GM18511 (cell line): ENCODE measurements around the gene TEC.
A peak's percentile ranks its signal among the peaks of the same experiment; 100 is the strongest.
"Not testable (repeated sequence)": the region's sequence is repeated elsewhere in the genome, so short reads cannot be mapped to it uniquely, and the experiment has no call there.

Experiments used
- ATAC-seq: cut with Tn5 transposase; IDR thresholded peaks from one replicate; pipeline ENCODE4 v1.9.1; 2021; ENCODE audit warnings: mild to moderate bottlenecking, moderate library complexity; ENCODE audit not compliant: unreplicated experiment

Gene TEC

DNA sequence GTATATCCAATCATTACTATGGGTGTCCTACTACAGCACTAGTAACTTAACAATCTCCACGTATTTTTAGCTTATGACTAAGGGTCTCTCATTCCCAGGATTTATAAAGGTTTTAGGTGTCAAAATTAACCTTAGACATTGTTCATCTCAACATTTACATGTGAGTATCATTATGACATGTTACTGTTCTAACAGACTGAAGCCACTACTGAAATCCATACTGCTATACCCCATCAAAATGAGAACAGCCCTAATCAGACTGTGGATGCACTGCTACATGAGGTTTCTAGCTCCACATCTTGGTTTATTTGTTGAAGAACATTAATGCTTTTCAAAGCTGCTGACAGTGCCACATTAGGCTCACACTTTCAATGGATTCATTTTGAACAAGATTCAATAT, 100.0 kb downstream of the TEC start:
- no peak for ATAC-seq

DNA sequence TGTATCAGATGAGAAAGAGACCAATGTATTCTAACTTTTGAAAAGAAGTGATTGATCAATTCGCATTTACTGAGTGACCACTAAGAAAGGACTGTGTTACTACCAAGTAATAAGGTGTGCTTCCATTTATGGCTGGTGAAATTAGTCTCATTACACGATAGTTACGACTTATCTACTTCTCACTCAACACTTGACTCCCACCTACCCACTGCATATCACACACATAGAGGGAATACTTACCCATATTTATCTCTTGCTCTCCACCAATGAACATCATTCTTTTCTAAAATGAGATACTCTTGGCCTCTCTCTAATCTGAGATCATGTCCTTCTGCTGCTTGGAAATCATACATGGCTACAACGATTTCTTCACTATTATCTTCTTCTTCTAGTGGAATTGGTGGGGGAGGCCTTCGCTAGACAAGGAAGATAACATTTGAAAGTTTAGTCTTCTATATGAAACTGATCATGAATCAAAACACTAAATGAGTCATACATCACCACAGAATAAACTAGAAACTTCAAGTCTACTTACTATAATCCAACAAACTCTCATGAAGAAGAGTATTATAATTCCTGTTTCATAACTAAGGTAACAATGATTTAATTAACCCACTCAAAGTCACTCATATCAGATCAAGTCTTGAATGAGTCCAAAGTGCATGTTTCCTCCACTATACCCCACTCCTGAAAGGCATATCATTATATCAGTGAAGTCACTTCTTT, 101.9 kb downstream of the TEC start:
- ATAC-seq = peak; percentile 63

DNA sequence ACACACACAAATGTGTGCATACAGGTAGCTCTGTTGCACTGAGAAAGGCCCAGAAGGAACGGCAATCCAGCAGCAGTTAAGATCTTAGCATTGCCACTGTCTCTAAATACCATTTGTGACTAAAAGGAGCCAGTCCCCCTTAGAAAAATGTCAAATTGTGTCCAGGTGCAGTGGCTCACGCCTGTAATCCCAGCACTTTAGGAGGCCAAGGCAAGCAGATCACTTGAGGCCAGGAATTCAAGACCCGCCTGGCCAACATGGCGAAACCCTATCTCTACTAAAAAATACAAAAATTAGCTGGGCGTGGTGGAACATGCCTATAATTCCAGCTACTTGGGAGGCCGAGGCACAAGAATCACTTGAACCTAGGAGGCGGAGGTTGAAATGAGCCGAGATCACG, 105.1 kb downstream of the TEC start:
- not testable (repeated sequence) for ATAC-seq

DNA sequence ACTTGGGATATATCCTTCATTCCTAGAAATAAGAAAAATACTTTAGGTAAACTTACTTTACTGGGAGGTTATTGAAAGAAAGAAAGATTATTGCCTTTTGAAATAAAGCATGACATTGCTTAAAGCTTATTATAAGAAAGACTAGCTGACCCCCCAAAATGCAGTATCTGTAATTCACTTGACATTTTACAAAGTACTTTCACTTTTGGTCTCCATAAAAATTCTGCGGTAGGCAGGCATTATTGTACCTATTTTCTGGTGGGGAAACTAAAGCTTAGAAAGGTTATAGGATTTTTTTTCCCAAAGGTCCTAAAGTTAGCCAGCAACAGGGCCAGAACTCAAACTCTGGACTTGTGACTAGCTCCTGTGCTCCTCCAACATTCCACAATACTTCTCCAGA, 105.9 kb downstream of the TEC start:
- no peak for ATAC-seq

DNA sequence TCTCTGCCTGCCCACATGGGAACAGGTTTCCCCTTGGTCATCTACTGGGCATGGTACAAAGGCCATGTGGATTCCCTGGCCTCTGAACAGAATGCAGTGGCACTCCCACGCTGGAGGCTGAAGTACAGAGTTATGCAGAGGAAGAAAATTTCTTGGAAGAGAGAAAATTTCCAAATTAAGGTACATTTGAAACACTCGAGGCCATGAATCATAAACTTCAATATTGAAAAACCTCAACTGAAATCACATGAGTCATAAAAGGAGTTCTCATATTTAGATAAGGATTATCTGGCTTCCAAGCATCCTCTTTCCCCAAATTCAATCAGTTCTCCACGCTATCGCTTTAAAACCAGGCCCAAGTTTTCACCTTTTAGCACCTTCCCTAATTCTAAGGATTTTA, 107.5 kb downstream of the TEC start:
- no peak for ATAC-seq

DNA sequence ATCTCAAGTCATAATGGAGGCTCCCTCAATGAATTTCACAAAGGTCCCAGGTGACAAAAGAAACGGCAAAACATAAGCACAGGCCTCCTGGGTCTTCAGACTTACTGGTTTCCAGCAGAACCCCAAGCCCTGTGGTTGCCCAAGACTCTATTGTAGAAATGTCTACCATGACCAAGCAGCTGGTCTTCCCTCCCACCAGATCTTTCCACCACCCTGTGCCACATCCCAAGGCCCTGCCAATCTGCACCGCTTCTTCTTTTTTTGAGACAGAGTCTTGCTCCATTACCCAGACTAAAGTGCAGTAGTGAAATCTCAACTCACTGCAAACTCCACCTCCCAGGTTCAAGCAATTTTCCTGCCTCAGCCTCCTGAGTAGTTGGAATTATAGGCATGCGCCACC, 112.4 kb downstream of the TEC start:
- ATAC-seq = no peak

DNA sequence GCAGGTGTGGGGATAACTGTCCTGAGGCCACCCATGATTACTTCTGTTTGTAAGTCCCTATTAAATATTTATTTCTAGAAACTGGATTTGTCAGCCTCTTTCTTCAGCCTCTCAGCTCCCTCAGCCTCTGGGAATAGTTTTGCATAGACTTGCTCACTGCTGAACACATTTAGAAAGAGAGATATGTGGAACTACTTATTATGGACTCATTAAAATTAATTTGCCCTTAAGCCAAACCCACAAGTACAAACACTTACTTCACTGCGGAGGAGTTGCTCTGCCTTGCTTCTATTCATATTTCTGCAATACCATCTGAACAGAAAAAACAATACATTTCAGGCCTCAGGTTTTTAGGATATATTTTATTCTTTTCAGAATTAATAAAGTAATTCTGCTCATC, 113.2 kb downstream of the TEC start:
- no peak for ATAC-seq

DNA sequence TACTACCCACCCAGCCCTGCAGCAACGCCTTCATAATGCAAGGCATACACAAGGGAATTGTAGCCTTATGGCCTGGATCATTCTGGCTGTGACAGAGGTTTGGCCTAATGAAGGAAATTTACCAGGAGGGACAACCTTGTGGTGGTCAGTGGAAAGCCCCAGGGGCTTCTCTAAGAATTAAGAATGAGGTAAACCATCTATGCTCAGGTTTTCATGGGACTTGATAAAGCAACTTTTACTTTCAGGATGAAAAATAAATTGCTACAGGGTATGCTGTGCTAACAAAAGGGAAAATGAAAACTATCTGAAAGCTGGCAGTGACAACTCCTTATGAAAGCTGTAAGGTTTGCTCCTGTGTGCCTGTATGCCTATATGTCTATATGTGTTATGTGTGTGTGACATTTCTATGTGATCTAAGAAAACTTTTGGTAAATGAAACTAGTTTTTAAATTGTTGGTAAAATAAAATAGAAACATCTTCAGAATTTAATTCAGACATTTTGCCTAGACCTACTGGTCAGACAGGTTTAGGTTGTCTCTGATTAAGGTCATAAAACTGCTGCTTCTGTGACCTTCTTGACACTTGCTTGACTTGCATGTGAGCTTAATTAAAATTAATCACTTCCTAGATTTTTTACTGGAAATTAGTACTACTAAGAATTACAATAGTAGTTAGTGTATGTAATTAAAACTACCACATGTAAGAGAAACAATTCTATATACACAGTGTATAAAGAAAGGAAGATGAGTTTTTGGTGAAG, 115.7 kb downstream of the TEC start:
- ATAC-seq = no peak

DNA sequence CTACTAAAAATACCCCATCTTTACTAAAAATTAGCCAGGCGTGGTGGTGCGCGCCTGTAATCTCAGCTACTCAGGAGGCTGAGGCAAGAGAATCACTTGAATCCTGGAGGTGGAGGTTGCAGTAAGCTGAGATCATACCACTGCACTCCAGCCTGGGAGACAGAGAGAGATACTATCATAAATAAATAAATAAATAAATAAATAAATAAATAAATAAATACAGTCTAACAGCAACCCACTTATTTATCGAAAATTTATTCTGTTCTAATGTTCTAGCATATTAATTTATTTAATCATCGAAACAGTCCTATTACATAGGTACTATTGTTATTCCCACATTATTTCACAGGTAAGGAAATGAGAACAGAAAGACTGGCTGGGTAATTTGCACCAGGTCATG, 117.4 kb downstream of the TEC start:
- no peak for ATAC-seq

DNA sequence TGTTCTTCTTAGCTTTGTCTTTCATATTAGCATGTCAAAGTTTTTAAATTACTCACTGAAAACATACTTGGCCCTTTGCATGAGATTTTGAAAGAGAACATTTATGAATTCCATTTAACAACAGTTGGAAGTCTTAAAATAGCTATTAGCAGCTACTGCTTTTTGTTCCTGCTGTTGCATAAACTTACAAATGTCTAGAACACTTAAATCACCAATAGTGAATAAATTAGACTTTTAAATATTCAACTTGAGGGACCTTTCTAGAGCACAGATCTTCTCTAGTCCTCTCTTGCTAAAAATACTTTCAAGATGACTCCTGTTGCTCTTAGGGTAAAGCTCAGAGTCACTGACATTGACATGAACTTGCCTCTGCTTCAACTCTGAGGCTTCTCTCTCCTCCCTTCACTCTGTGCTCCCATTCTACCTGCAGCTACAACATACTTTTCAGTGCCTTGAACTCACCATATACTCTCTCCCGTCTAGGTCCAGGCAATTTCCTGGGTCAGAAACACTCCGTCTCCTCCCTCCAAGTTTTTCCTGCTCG, 119.7 kb downstream of the TEC start:
- ATAC-seq = no peak

DNA sequence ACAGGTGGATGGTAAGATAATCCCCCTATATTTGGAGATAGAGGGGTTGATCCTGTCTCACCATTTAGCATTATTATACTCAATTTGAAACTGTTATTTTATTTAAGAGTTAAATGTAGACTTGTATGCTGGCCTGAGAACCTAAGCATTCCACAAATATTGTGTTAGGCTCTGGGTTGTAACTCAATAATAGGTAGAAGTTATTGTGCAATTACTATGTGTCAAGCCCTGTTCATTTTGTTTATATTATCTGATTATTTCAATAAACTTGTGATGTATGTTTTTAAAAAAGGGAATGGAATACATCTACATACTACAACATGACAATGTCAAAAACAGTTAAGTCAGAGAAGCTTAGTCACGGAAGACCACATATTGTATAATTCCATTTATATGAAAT, 122.0 kb downstream of the TEC start:
- ATAC-seq = no peak

DNA sequence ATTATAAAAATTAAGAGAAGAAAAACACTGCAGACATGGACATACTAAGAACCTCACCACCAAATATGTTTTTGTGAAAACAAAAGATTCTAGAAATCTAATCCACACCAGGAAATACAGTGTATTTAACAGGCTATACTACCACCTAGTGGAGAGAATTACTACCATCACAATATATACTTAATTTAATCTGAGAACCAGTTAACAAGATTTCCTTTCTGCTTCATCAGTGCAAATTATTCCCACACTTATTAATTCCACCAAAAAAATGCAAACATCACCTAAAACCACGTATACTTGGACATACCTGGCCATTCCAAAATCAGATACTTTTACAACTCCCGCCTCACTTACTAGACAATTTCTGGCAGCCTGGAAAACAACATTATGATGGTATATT, 128.6 kb downstream of the TEC start:
- ATAC-seq = no peak

DNA sequence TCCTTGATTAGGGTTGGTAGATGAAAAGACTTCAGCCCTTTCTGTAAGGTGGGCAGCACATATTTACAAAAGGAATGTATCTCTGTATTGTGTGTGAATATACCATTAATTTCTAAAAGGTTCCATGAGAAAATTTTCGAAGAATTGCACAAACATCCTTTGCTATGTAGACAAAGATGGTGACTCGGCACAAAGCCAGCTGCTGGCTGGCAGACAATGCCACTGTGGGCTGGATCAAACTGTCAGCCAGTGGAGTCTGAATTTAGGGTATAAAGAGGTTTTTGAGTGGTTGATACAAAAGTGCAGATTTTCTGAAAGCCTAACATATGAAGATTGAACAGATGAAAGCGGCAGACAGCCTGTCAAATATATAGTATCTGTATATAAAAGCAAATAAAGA, 129.9 kb downstream of the TEC start:
- no peak for ATAC-seq

DNA sequence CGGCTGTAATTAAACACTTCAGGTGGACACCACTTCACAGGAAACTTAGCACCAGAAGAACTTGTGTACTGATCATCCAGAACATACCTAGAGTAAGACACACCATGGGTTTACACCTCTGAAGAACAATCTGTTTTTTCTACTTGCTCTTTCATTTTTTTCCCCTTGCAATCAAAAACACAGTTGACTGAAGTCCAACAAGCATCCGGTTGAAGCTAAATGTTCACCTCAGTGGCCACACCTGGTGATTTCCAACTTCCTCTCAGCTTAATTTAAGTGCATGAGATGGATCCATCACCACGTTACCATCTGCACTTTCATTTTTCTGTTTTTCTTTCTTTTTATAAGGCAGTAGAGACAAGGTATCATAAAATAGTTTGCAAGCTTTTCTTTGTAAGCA, 130.7 kb downstream of the TEC start:
- ATAC-seq = peak; percentile 94

DNA sequence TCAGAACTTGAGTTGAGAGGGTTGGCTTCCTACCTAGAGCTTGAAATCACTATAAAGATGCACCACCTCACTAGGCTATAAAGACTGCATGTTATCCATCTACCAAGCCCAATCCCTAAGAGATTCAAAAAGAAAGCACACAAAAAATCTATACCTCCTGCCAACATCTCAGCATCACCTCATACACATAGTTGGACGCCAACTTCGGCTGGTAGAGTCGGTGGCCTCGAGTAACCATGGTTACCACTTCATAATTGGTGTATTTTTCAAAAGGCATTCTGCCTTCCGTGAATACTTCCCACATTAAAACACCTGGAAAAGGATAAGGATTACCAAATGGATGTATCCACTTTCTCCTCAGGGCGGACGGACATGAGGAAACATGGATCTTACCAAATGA, 131.1 kb downstream of the TEC start:
- ATAC-seq = no peak

DNA sequence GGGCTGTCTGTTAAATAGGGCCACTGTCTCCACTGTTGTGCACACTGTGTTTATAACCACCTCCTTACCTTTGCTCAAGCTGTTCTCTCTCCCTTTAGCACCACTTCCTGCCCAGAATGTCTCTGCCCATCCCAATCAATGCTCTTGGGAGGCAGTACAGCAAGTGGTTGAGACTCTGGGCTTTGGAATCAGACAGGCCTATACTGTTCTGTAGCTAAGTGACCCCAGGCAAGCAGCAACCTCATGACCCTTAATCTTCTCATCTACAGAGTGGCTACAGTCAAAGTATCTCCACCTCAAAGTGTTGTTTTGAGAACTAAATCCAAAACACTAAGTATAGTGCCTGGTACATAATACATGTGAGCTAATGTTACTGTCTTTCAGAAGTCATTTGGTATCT, 131.8 kb downstream of the TEC start:
- ATAC-seq = no peak

DNA sequence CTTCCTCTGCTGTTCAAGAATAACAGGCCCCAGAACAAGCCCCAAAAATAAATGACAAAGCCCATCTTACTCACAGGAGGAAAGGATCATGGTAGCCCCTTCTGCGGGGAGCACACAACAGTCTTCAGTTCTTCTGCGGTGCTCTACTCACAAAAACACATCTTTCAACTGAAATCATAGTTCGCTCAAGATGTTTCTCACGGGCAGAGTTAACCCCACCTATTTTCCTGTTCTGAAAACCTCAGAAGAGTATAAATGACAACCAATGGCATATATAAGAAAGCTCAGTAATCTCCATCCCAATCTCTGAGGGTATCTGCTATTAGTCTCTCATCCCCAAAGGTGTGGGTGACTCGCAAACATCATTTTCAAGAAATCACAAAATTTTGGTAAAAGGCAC, 135.6 kb downstream of the TEC start, which contains the start of gene TXK:
TSS of gene TXK (minus strand) at position 170 of the 400 bp plus-strand sequence. CDS start at position 90, 80 bp downstream.
- no peak for ATAC-seq

DNA sequence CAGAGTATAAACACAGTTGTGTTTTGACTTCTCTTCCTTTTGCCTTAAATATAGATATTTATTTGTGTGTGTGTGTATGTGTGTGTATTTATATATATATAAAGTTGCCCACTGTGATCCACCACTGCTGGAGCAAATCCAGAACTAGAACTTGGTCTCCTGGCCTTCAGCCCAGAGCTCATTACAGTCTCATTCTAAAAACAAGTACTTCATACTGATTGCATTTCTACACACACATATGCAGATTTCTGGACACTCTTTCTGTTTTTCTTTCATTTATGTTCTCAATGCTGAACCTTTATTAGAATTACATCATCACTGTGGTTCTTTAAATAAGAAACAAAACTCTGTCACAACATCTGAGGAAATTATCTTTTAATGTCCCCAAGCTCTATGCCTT, 136.0 kb downstream of the TEC start:
- ATAC-seq = no peak

DNA sequence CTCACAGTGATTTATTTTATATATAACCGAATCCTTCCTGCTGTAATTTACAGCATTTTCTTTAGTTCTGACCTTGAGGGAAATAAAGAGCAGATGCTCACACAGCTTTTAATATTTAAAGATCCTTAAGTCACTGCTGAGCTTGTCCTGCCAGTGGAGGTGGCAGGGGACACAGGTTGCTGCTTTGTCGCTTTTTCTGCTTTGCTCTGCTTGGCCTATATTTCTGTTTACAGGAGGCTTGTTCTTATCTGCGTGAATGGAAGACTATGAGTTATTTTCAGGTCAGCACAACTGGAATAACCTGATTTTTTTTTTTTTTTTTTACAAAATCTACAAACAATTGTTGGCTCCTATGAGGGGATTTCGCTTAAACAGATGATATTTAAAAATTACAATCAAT, 137.9 kb downstream of the TEC start:
- no peak for ATAC-seq

DNA sequence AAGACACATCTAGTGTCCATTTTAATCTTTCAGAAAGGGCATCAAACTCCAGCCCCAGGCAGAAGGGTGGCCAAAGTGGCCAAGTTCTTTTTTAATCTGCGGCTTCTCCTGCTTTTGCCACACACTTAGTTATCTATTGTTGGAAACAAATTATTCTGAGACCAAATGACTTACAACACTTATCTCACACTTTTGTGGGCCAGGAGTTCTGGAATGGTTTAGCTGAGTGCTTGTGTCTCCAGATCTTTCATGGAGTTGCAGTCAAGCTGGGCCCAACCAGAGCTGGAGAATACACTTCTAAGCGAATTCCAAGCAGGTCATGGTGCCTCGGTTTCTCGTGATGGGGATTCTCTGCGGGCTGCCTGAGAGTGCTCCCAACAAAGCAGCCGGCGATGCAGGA, 139.5 kb downstream of the TEC start:
- ATAC-seq = no peak

DNA sequence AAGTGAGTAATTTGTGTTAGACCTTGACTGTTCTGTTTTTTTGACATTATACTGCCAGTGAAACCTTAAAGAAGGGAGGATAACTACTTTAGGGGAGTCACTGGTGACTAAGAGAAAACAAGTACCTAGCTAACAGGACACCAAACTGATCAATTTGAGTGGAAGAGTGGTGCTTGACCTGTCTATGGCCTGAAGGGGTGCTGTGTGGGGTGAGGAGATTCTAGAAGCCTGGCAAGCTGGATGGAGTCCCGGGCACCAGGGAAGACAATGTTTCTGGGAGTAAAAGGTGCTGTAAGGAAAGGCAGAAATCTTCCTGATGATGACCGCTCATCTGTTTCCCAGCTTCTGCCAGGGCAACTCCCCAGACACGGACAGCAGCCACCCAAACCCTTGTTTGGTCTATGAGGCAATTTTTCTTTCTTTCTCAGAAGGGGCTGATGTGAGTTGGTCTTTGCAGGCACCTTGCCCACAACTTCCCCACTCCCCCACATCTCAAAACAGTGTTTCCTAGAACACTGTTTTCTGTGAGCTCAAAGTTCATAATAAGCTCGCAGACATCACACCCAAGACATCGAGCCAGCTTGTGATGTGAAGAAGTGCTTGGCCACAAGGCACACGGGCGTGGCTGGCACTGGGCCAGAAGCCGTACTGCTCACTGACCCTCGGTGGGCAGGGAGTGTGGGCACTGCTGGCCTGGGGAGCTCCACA, 140.2 kb downstream of the TEC start:
- ATAC-seq = no peak
